ENCODE measurements around the gene CADM1.

Gene CADM1

DNA sequence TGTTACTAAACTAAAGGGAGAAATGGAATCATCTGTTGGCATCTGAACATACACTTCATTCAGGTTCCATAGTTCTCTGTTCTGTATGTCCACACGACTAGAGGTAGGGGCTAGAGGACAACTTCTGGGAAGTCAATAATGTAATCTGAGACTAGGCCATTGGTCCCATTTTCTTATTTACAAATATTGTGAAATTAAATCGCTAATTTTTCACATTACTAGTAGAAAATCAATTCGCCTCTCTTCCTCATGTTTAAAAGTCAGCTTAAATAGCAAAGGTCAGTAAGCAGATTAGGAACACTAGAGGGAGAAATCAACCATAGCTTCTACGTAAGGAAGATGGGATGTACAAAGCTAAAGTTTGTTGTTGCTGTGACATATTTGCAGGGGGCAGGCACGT is 59.7 kb downstream of the CADM1 start:
- DNase-seq (ENCODE audit: low read depth): no peak

DNA sequence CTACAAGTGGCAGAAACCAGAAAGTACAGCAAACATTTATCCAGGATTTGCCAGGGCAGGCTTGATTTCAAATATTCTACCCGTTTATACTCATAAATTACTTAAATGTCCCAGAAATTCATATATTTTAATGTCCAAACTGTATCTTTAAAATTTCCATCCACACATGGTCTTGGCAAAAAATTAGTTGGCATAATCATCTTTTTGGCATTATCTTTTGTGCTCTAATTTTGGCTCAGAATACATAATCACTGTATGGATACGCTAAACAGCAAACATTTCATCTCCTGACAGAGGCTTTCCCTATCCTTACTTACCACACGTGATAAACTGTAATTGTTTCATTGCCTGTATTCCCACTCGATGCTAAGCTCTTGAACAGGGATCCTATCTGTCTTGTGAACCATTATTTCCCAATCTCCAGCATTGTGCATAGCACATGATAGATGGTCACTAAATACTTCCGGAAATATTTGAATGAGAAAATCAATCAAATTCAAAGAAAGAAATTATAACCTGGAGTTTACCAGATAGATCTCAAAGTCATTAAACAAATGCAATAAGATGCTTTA is 64.2 kb downstream of the CADM1 start:
- DNase-seq (ENCODE audit: low read depth): no peak

DNA sequence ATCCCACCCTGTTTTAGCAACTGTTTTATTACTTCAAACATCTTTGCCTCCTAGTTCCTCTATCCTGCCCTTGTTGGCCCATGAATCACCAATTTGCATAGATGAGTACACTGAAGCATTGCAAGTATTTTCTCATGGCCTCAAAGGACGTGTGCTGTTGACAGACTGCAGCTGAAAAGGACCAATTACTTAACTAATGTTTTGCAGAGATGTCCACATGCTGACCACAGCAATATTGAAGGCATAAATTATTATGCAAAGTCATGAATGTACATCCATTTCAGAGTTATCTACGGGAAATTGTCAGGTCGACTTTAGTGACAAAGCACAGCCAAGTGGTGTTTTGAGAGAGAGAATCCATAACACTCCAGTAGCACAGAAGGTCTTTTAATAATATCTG is 64.8 kb downstream of the CADM1 start:
- DNase-seq (ENCODE audit: low read depth): peak; percentile 3

DNA sequence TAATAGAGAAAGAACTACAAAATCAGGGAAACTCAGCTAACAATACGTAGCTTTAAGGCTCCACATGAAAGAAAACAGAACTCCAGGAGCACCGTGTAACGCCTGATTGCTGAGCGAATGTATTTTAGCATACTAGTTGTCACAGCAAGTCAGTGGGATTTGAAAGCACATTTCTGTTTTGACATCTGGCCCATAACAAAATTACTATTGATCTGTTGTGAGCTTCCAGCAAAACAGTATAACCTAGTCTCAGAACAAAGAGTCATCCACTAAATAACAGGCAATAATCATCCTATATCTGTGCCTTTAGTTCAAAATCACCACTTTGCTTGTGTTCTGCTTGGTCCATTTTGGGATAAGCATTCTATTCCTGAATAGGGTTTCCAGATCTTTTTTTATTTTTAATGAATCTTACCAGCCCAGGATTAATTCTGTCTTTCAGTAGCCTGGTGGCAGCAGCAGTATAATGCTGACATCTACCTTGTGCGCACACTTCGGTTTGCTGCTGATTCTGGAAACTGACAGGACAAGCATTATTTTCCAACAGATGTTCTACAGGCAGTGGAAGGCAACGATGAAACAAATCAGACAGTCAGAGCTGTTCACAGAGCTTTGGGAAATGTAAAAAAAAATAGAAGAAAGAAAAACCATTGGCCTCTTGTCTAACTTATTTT is 66.2 kb downstream of the CADM1 start:
- DNase-seq (ENCODE audit: low read depth): no peak

DNA sequence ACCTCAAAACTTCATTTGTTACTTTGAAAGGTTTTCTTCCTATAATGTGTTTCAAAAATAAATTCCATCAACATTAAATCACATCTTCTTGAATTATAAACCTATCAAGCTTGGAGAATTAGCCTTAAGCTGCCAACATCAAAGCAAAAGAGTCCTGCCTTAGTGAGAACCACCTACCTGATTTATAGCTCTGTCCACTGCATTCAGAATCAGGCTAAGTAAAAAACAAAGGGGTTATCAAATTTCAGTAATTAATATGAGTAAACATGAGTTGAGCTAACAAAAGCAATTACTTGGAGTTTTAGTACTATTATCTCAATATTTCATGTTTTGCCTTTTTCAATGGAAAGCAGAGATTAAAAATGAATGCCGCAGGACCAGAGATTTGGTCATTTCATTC is 73.9 kb downstream of the CADM1 start:
- no peak for DNase-seq (ENCODE audit: low read depth)

DNA sequence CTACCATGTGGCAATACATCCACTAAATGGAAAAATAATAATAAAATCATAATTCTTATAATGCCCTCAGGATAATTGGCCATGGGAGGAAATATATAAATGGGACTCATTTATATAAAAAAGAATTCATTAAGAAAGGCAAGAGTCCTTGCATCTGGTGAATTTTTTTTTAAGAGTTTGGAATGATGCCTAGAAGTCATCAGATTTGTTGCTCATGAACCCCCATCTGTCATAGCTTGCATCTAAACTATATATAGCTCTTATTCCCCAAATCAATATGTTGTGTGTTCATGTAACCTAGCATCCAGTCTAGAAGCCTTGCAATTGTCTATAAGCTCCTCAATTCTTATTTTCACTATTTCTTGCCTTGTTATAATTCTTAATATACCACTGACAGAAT is 75.9 kb downstream of the CADM1 start:
- DNase-seq (ENCODE audit: low read depth): no peak

DNA sequence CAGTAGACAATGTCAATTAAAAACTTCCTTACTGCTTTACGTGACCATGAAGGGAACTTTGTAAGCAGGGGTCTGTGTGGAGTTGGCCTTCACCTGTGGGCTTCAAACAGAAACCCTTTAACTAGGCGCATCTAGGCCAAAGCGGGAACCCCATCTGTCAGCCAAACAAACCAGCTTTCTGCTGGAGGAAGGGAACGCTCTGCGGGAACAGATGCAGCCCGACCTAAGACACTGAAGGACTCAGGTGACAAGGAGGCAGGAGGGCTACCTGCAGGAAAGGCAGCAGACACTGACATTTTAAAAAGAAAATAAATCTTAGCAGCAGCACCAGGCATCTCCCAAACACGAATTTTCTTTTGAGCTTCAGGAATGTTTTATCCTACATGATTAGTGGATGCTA is 78.4 kb downstream of the CADM1 start:
- DNase-seq (ENCODE audit: low read depth): no peak

DNA sequence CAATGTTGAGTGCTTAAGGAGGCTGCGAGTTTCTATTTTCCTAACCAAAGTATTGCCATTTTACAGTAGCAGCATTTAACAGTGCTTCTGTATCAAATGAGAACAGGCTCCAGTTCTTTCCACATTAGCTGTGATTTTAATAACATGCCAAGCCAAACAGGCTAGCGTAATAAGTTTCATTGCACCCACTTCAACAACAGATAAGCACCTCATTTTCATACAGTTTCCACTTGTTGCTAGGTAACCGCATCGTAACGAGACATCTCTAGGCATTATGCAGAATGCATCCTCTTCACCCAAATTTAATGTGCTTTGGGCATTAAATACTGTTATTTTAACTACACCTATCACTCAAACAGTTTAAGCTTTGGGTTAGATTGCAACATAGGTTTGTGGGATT is 79.0 kb downstream of the CADM1 start:
- DNase-seq (ENCODE audit: low read depth): no peak

DNA sequence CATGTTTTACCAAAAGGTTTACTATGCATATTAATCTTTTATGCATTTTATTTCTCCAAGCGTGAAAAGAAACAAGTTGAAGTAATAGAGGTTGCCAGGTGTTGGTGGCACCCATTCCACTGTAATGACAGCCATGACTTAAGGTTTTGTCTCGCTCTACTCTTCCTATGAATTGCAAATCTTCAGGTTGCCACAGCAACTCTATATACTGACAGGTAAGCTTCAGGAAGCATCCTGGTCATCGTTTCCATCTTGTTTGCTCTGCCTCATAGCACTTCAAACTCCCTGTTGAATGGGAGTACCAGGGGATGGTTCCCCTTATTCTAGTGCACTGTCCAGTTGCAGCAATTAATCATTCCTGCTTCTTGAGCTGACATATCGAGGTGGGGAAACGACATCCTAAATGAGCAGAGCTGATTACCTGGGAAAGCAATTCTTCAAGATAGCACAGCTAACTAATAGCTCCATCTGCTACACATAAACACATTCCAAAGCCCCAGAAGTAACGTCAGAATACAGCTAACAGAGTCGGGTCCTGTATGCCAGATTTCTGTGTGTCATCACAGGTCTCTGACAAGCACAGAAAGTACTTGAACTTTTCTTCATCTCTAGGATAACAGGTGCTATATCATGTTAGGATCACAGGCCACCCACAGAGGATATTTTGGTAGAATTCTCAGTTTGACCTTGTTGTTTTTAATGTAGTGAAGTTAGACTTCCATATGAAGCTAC is 80.3 kb downstream of the CADM1 start:
- DNase-seq (ENCODE audit: low read depth): no peak

DNA sequence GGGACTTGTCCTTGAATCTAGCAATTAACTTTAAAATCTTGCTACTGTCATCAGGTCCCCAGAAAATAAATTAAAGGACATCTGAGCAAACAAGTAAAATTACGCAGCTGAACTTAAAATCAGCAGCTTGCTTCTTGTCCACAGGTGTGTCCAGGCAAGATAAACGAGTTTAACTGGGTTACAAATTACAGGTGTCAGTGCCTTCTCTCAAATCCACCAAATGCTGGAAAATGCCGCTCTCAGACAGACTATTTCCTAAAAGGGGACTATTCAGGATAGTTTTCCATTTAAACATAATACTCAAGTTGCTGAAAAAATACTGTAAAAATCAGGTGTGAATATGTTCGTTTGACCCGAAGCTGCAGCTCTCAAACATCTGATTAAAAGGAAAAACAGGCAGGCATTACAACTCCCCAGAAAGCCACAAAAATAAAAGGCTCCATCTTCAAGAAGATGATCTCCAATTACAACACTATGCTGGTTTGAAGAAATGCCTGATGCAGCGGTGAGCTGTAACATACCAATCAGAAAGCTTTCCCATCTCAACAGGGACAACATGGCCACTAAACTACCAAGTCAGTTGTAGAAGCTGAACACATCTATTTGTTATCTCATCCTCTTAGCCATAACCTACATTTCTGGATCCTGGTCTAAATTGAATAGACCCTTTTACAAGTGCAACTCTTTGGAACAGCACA is 82.1 kb downstream of the CADM1 start:
- no peak for DNase-seq (ENCODE audit: low read depth)

DNA sequence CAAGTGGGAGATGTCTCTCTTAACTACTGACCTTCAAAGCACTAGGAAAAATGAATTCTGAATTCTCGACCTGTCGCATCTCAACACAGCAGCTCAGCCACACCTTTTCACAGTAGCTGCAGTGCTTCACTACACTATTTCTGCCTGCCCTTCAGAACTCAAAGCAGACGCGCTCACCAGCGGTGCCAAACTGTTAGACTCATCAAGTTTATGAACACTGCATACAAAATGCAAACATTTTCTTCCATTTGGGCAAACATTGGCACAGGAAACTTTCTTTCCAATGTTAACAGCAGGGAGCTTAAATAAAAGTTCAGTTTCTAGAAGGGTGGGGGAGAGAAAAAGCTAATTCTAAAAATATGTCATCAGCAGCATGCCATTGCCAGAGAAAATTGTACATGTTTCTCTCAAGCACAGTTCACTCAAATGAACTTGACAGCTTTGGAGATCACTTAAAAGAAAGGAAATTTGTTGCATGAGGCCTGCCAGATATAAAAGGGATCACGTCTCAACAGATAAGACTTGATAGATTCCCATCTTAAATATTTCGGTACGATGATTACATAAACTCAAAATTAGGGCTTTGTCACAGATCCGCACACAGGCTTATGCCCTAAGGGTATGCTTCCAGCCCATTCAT is 82.7 kb downstream of the CADM1 start:
- DNase-seq (ENCODE audit: low read depth): no peak

DNA sequence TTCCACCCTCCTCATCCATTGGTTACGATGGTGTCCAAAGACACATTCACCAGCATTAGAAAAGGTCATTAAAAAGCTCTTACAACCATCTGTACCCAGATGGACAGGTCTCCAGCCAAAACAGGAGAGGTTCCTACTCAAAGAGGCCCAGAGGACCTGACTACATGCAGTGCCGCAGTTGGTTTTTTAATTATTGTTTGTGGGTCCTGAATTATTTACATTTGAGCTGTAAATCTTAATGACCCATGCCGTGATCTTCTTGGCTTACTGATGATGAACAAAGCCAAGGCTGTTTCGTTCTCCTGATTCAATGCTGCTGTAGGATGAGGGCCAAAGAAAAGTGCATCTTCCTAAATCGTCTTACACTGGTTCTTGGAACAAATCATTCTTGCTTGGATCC is 83.7 kb downstream of the CADM1 start:
- no peak for DNase-seq (ENCODE audit: low read depth)

DNA sequence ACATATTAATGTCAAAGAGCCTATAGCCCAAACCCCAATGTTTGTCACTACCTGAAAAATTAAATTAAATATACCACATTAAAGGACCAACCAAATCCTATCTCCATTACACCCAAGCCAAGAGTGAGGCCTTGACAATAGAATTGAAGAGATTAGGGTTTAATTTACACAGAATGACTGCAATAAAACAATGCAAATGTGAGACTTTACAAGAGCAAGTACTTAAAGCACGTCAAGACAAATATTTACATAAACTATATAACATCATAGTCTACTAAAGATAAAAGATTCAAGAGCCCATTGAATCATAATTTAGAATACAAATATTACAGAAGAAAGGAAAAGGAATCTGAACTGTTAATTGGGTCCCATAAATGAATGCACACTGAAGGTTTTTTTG is 85.6 kb downstream of the CADM1 start:
- DNase-seq (ENCODE audit: low read depth): no peak

DNA sequence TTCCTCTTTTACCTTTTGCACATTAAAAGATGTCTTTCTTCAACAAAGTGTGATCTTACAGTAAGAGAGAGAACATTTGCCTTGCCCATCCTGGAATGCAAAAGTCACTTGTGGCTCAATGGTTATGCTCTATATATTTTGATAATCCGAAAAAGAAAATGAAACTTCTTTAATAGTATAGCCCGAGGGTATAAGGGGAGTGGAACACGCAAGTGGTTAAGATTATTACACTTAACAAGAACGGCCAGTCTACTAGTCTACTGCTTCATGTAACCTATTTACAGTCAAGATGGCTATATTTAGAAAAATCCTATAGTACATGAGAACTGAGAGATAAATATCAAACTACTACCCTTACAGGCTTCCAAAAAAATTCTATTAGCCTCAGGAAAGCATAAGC is 86.1 kb downstream of the CADM1 start:
- no peak for DNase-seq (ENCODE audit: low read depth)

DNA sequence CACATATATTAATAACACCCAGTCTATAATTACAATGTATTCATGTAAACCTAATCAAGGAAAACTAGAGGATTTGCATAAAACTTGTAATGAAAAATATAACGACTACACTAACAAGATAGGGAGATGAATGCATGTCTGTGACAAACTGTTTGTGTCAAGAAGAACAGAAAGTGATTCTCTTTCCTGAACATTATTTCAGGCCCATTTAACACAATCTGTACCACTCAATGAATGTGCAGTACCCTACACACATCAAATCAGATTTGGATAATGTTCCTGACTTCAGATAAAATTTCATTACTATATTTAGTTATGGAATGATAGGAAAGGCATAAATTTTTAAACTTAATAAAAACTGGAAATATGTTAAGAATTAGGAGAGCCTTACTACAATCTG is 93.1 kb downstream of the CADM1 start:
- no peak for DNase-seq (ENCODE audit: low read depth)

DNA sequence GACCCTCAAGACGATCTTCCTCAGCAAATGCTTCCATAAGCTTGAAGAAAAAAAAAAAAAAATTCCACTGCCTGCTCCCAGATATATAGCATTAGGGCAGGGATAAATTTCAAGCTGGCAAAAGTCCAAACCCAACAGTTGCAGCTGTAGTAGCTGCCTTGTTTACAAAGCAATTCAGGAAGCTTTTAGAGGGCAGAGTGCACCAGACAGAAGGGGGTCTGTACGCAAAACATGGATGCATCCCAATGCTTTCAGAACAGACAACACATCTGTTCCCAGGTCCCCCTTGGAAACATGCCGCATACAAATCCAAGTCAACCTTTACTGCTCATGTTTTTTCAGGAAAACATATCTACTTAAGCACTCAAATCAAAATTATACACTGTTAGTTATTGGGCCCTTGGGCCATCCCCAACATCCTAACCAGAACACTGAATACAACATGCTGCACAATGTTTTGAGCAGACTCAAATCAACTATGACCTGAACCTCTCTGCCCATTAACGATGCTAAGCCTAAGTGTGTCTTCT is 94.5 kb downstream of the CADM1 start:
- DNase-seq (ENCODE audit: low read depth): no peak

DNA sequence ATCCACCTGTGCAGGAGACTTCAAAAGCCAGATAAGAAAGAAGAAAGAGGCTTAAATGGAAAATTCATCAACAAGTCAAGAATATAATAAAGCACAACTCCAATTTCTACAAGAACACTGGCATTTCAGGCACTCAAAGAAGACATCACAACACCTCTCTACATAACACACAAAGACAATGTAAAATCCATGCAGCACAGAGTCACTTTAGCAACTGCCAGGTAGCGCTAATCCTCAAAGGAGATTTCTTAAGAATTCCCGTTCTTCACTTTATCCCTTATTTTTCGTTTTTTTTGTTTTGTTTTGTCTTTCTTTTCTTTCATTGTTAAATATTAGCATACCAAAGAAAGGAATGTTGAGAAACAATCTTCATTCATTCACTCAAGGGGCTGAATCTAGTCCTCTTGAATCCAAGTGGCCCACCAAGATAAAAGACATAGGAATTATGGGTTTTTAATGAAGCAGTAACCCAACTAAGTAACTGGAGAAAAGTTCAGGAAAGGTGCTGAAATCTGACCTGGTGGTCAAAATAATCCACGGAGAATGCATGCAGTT is 95.0 kb downstream of the CADM1 start:
- no peak for DNase-seq (ENCODE audit: low read depth)

DNA sequence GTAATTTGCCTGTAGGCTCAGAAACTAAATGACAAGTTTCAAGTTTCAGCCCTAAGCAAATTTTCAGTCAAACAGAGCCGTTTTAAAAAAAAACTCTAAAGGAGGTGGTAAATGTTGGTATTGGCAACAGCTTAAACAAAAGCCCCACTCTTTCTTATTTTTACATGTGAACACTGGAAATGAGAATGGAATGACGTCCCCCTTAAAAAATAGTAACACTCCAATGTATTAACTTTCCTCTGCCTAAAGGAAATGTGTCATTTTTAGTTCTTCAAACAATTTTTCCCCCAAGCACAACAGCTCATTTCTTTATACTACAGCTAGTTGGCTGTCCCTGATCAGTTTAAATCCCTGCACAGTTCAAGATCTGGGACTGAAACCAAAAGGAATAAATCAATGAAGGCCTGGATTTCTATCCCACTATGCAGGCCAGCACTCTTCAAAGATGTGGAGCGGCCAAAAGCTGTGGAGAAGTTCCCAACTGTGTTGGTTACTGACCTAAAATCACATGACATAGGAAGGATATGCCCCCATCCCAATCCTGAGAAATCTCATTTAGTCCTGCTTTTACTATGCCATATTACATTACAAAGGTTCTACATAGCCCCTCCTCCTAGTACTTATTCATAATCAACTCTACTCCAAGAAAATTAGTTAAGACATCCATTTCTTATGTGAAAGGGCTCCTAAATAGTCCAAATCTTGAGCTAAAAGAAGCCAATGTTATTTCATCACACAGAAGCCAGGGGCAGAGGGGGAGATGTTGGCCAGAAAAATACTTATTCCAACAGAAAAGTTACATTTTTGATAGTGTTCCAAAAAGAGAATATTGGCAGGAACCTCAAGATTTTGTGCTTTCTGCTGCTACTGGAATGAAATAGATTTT is 95.9 kb downstream of the CADM1 start:
- DNase-seq (ENCODE audit: low read depth): no peak

DNA sequence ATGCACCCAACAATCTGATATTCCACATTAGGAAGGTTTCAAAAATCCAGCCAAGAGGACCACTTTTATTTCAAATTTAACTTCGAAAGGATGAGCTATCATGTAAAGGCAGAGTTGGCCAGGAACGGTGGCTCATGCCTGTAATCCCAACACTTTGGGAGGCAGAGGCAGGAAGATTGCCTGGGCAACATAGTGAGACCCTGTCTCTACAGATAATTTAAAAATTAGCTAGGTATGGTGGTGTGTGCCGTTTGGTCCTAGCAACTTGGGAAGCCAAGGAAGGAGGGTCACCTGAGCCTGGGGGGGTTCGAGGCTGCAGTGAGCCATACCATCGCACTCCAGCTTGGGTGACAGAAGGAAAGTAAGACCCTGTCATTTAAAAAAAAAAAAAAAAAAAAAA is 96.7 kb downstream of the CADM1 start:
- DNase-seq (ENCODE audit: low read depth): no peak

DNA sequence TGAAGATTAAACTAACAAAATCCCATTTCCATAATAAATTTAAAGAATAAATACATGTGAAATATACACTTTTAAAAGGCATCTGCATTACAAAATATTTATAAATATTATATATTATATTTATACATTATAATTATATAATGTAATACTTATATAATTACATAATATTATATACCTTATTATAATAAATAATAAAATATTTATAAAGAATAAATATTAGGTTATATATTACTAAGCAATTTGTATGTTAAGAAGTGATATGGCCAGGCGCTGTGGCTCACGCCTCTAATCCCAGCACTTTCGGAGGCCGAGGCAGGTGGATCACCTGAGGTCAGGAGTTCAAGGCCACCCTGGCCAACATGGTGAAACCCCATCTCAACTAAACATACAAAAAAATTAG is 97.8 kb downstream of the CADM1 start:
- no peak for DNase-seq (ENCODE audit: low read depth)
